ENCODE results near the gene MX2.

GRCh38 chr21:41317458-41317857, 44.4 kb upstream of the MX2 start:
- no peak for TF ChIP-seq CTCF (IDR thresholded peaks at IDR 0.05)
- TF ChIP-seq POLR2A (IDR thresholded peaks at IDR 0.05) = no peak
